GM03348 (cell line): ENCODE results near the gene FKBP5.
A peak's percentile ranks its signal among the peaks of the same experiment; 100 is the strongest.
"Not testable (repeated sequence)": the region's sequence is repeated elsewhere in the genome, so short reads cannot be mapped to it uniquely, and the experiment has no call there.

Experiments used
- DNase-seq: peaks from one replicate; pipeline ENCODE4 v3.0.0; 2012; ENCODE audit warnings: low spot score

The FKBP5 gene

GRCh38 chr6:35723587-35723986 is 34.9 kb upstream of the FKBP5 start:
- no peak for DNase-seq

DNA sequence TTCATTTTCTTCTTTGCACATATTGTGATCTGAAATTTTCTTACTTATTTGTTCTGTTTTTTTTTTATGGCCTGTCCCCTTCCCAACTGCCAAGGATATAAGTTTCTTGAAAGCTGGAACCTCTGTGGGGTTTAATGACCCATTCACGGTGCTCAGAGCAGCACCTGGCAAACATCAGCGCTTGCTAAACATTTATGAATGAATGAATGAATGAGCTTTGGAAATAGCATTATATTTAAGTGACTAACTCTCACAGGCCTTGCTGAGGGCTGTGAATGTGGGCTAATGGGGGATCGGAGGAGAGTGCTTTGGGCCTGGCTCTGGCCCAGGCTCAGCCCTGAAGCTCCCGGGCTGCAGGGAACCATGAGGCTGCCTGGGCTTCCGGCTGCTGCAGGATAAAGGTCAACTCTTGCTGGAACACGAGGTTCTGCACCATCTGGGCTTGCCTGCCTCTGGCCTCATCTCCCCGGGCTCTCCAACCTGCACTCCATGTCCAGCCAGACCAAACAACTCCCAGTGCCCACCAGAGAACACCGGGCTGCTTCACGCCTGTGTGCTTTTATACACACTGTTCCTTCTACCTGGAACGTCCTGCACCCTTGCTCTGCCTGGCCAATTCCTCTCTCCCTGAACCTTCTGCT is 33.5 kb upstream of the FKBP5 start:
- no peak for DNase-seq

GRCh38 chr6:35719830-35720733 is 31.4 kb upstream of the FKBP5 start:
- DNase-seq = no peak

DNA sequence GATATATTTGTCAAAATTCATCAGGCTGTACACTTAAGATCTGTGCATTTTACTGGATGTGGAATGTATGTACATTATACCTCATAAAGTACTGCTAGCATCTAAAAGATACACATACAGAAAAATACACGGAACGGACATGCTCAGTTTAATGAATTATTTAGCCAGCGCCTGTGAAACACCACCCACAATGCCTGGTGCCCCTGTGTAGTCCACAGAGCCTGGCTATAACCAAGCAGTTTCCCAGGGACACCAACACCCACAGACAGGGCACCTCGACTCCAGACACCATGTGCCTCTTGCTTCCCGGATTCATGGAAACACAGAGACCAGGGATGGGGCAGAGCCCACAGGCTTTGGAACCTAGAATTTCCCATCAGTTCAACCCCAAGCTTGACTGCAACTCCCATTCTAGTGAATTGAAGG is 30.7 kb upstream of the FKBP5 start:
- no peak for DNase-seq

DNA sequence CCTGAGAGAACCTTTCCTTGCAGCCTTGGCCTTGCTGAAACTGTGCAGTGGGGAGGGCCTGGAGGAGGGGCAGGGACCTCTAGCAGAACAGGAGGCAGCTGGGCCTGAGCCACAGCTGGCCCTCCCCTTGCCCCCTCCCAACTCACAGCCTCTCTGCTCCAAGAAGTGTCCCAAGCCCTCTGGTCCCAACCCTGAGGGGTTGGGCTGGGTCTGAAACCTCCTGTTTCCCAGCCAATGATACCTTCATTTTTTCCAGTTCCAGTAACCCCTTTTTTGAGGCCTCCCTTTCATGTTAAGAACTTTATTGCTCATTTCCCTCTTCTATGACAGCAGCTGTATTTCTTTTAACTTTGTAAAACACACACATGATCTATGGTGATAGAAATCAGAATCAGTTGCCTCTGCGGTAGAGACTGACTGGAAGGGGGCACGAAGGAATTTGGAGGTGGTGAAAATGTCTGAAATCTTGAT is 30.2 kb upstream of the FKBP5 start:
- no peak for DNase-seq

DNA sequence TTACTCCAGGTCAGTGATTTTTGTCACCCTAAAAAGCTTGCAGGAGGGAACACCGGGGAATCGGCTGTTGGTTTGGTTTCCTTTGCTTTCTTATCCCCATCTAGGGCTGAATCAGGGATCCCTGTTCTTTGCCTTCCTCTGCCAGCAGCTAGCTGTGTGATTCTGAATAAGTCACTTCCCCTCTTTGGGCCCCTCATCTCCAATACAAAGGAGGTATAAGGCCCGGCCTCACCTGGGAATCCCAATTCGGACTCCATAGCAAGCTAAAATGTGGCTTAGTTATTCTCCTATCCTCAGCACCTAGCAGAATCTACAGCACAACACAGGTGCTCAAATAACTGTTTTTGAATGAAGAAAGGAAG is 29.6 kb upstream of the FKBP5 start:
- DNase-seq = no peak

GRCh38 chr6:35717449-35718374 is 29.0 kb upstream of the FKBP5 start:
- DNase-seq = no peak

- DNase-seq = no peak
Measured at GRCh38 chr6:35716798-35717197, 28.1 kb upstream of the FKBP5 start.

- no peak for DNase-seq
Measured at GRCh38 chr6:35713006-35713767, 24.5 kb upstream of the FKBP5 start.

GRCh38 chr6:35711731-35712130 is 23.0 kb upstream of the FKBP5 start:
- DNase-seq = no peak

DNA sequence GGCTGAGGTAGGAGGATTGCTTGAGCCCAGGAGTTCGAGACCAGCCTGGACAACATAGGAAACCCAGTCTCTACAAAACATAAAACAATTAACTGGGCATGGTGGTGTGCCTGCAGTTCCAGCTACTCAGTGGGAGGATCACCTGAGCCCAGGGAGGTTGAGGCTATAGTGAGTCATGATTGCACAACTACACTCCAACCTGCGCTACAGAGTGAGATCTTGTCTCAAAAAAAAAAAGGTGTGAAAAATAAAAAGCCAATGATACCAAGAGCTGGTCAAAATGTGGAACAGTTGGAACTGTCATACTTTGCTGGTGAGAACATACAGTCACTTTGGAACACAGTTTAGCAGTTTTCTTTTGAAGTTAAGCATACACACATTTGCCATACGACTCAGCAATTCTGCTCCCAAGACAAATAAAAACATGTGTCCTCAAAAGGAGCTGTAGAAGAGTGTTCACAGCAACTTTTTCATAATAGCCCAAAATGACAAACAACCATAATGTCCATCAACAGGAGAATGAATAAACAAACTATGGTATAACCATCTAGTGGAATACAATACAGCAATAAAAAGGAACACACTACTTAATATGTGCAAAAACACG is 21.6 kb upstream of the FKBP5 start:
- no peak for DNase-seq

GRCh38 chr6:35708585-35708984 is 19.9 kb upstream of the FKBP5 start:
- no peak for DNase-seq

DNA sequence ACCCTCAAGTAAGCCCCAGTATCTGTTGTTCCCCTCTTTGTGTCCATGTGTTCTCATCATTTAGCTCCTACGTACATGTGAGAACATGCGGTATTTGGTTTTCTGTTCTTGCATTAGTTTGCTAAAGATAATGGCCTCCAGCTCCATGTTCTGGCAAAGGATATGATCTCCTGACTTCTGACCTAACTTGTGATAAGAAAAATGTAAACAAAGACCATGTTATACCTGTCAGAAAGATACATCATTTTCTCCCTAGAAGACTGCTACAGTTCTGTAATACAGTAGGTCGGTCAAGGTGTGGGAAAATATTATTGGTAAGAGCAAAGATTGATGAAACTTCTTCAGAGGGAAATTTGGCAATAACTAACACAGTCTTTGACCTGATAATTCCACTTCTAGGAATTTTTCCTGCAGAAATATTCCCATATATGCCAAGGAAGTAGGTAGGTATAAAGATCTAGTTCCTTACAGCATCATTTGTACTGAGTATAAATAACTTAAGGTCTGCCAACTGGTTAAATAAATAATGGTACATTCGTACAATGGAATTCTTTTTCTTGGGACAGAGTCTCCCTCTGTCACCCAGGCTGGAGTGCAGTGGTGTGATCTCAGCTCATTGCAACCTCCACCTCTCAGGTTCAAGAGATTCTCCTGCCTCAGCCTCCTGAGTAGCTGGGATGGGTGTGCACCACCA is 19.1 kb upstream of the FKBP5 start:
- no peak for DNase-seq

- no peak for DNase-seq
Measured at GRCh38 chr6:35706468-35706867, 17.8 kb upstream of the FKBP5 start.

GRCh38 chr6:35703554-35703953 is 14.8 kb upstream of the FKBP5 start:
- DNase-seq = no peak

- no peak for DNase-seq
Measured at GRCh38 chr6:35698858-35699257, 10.1 kb upstream of the FKBP5 start.

DNA sequence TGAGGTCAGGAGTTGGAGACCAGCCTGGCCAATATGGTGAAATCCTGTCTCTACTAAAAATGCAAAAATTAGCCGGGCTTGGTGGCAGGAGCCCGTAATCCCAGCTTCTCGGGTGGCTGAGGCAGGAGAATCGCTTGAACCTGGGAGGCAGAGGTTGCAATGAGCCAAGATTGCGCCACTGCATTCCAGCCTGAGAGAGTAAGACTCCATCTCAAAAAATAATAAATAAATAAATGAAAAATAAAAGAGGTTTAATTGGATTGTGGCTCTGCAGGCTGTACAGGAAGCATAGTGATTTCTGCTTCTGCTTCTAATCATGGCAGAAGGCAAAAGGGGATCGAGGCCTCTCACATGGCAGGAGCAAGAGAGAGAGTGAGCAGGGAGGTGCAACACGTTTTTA is 9.7 kb upstream of the FKBP5 start:
- not testable (repeated sequence) for DNase-seq

GRCh38 chr6:35694462-35694861 is 5.7 kb upstream of the FKBP5 start:
- no peak for DNase-seq

DNA sequence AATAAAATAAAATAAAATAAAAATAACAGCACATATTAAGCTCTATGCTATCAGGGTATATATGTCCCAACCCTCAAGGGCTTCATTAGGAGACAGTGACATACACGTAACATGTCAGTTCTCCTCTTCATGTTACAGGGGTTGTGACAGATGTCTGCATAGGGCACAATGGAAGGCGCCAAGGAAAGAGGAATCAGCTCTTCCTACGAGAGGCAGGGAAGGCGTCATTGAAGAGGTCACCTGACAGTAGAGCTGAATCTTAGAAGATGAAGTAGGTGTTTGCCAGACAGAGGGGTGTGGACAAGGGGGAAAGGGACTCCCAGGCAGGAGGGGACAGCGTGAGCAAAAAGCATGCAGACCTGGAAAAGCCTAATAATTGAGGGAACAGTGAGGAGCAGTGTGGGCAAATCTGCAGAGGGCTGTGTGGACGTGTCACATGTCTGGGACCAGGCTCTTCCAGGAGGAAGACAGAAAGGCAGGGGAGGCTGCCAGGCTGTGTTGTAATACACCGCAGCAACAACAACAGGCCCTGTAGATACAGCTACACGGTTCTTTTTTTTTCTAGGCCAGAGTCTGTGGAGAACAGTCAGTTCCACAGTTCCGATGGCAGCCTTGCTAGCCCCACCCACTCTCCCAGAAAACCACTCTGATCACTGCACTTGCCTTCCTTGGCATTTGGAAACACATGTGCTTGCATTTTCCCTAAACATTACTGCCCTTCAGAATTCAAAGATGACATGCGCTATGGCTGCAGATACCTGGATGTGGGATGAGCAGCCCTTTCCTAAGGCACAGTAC is 2.5 kb upstream of the FKBP5 start:
- peak; percentile 74 for DNase-seq

DNA sequence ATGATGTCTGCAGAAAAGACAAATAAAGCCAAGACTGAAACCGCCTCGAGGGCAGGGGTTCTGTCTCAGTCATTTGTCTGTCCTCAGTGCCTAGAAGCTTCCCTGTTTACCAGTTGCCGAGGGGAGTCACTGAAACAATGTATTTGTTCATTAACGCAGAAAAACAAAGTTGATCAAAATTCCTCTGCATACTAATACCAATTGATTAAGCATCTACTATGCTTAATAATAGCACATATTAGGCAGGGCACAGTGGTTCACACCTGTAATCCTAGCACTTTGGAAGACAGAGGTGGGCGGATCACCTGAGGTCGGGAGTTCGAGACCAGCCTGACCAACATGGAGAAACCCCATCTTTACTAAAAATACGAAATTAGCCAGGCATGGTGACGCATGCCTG is 1.8 kb upstream of the FKBP5 start:
- no peak for DNase-seq
